GM18499 (cell line): ENCODE results near the gene SCLY.
"Not testable (repeated sequence)": the region's sequence is repeated elsewhere in the genome, so short reads cannot be mapped to it uniquely, and the experiment has no call there.

Source experiments
- ATAC-seq: cut with Tn5 transposase; IDR thresholded peaks from one replicate; pipeline ENCODE4 v1.9.1; 2021; ENCODE audit warnings: moderate number of reproducible peaks; ENCODE audit not compliant: insufficient read depth, unreplicated experiment

Gene SCLY

DNA sequence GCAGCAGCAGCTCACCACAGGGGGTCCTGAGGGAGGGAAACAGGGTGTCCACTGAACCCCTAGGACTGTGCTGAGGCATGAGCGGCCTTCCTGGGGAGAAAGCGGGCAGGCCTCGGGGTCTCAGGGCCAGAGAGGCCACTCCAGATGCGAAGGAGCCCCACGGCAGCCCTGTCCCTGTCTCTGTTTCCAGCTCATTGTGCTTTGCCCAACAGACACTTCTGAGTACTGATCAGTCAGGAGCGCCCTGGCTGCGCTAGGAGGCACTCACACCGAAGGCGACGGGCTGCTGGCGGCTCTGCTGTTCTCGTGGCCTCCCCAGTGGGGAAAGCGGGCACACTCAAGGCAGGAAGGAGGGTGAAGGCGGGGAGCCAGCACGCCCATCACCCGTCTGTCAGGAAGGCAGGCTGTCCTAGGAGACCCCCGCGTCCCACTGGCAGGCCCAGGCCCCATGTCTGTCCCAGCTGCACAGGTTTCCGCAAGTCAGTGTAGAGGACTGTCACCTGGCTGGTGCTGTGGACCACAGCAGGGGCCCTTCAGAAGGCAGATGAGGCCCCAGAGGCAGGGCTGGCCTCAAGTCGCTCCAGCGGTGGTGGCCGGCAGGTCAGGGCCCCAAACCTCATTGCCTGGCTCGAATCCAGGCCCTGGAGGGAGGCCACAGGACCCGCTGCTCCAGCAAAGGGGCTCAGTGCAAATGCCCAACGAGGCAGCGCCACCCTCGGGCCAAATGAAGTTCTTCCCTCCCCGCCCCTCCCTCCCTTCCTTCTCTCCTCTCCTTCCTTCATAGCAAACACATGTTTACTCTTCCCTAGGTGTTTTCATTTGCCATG lies 46.1 kb downstream of the SCLY start:
- ATAC-seq = peak; percentile 1

DNA sequence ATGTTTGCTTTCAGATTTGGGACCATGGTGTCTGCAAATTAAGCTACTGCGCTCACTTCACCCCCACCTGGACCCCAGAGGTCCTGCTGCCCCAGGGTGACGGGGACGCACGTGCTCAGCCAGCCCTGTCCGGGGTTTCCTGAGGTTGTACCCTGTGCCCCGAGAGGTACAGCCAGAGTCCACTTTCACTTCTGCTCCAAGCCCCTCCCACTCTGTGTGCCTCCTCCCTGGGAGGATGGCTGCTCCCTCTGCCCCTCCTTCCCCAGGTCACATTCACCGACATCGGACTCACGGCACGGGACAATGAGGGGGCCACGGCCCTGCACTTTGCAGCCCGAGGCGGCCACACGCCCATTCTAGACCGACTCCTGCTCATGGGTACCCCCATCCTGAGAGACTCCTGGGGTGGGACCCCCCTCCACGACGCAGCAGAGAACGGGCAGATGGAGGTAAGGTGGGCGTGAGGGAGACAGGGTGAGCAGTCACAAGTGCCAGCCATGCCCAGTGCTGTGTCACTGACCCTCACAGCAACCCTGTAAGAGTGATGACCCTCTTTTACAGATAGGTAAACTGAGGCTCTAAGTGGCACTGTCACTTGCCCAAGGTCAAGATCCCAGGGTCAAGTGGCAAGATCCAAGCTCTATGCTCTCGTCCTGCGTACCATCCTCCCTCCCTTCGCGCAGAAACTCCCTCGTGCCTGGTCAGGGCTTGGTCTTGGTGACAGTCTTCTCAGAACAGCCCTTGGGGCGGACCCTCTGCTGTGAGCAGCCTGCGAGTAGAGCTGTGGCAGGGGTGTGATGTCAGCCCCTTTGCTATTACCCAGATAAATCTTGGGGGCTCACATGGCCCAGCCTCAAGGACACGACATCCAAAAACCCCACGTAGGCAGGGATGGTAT lies 47.0 kb downstream of the SCLY start:
- ATAC-seq = peak; percentile 46

GRCh38 chr2:238108423-238109183 lies 47.8 kb downstream of the SCLY start:
- peak; percentile 38 for ATAC-seq

DNA sequence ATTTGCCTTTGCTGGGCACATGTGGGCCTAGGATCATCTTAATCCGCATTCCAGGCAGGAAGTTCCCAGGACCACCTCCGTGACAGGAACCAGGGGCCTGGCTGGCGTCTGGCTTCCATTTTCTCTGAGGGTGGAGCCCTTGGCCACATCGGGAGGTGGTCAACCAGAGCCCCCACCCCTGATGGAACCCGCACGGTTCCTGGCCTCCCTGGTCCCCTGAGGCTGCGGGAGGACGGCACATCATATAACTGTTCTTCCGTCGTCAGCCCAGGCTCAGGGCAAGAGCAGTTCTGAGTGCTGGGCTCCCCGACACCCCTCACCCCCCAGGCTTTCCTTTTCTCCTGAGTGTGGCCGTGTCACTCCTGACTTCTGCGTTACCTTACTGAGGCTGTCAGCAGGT lies 52.8 kb downstream of the SCLY start:
- ATAC-seq = no peak

GRCh38 chr2:238114331-238114841 lies 53.6 kb downstream of the SCLY start:
- ATAC-seq = no peak

DNA sequence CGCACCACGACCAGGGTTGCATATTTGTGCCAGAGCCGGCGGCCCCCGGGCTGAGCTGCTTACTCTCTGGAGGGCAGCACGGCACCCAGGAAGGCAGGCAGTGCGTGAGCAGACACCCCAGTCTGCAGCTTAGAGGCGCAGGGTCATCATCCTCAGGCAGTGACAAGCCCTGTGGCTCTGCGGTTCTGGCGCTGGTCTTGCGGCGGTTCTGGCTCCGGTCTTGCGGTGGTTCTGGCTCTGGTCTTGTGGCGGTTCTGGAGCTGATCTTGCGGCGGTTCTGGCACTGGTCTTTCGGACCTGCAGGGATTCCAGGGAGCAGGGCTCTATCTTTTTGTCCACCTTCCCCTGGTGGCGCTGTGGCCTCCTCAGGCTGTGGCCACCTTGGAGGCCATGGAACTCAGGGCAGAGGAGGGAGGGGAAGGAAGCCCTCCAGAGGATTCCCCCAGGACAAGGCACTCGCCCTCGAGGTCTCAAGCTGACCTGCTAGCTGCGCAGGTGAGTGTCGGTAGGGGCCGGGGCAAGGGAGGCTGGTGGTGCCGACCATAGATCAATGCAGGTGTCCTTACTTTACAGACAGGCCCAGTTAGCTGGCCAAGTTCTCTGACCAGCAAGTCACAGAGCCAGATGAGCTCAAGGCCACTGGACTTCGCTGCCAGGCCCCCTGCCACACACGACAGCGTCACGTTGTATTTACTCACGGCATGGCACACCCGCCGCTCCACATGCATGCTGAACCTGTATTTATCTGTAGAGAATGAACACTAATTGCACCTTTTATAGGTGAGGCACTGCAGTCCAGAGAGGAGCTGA lies 54.3 kb downstream of the SCLY start:
- ATAC-seq = no peak

GRCh38 chr2:238115709-238116108 lies 54.9 kb downstream of the SCLY start:
- ATAC-seq = not testable (repeated sequence)

DNA sequence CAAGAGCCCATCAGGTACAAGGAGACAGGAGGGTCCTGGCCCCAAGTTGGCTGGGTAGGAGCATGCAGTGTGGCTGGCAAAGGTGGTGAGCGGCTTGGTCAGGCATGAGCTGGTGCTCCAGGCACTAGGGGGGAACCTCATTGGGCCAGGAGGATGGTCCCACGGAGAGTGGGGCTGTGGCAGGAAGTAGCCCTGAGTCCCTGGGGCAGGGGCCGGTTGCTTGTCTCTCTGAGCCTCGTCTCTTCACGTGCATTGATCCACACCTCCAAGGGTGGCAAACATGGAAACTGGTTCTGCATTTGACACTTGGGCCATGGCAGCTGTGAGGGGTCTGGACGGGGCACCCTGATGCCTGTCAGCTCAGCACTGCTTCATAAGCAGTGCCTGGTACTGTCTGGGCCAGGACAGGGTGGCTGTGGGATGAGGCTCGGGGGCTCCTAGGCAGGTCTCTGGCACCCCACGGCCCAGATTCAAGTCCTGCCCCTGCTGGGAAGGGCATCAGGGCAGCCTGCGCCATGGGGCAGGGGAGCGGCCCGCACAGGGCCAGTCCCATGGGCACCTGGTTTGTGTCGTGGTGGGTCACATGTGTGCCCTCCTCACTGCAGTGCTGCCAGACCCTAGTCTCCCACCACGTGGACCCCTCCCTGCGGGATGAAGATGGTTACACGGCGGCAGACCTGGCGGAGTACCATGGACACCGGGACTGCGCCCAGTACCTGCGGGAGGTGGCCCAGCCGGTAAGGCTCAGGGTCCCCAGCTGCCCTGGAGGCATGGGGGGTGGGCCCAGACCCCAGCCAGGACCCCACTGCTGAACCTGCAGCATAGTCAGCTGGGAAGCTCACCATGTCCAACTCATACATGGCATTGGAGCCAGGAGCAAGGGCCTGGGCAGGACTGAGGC lies 55.7 kb downstream of the SCLY start:
- no peak for ATAC-seq

- no peak for ATAC-seq
Measured at GRCh38 chr2:238117199-238118154, 56.7 kb downstream of the SCLY start.

DNA sequence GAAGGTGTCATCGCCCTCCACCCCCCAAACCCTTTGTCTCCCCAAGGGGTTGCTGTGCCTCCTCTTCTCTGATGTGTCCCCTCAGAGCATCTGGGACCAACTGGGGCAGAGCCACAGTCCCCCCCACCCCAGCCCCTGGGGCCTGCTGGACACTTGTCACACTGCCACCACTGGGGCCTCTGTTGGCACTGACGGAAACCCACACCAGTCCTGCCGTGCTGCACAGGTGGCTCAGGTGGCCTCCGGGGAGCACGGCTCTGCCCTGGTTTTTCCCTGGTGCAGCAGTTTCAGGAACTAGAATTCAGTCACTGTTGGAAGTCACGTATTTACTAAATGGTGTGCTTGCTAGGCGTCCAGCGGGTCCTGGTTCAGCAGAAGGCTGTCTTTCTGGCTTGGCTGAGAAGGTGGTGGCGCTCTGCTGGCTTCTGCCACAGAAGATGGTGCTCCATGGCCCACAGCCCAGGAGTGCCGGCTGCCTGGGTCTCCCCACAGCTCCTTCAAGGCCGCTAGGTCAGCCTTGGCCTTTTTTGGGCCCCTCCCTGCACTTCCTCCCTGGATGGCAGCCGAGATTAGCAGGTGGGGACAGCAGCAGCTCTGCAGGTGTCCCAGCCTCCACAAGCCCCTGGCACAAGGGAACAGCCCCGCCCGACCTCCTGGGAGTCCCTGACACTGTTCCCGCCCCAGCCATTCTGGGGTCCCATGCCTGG lies 59.1 kb downstream of the SCLY start:
- ATAC-seq = no peak

GRCh38 chr2:238120463-238121298 lies 59.9 kb downstream of the SCLY start:
- ATAC-seq = no peak

DNA sequence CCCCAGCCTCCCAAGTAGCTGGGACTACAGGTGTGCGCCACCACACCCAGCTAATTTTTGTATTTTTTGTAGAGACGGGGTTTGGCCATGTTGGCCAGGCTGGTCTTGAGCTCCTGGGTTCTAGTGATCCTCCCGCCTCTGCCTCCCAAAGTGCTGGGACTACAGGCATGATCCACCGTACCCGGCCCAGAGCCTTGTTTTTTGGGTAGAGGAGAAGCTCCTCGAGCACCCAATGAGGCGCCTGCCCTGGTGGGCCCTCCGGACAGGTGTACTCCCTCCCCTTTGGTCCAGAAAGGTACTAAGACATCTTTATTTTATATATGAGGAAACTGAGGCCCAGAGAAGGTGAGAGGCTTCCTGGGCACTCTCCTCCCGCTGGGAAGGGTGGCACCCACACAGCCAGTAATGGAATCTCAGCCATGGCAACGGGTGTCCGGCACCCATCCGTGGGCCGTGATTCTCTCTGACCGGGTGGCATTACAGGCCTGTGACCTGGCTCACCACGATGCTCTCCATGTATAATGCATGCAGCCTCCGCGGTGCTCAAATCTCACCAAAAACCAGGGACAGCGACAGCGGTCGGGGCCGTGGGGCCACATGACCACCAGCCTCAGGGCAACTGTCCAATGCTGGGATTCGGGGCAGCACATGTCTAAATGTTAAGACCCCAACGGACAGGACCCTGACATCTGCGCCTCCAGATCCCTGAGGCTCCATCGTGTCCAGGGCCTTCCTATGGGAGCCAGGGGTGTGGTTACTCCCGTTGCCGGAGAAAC lies 60.9 kb downstream of the SCLY start:
- ATAC-seq = no peak

GRCh38 chr2:238122287-238123217 lies 61.8 kb downstream of the SCLY start:
- no peak for ATAC-seq
